DND-41 (cell line): ENCODE measurements around the gene IBA57.

ENCODE experiments used
- ATAC-seq: fragments of 200-7000 bp; cut with Tn5 transposase; 3 replicates; pipeline ENCODE4 v1.9.1; 2021; ENCODE audit warnings: low read depth; ENCODE audit not compliant: insufficient read depth
- DNase-seq: peaks from one replicate; pipeline ENCODE4 v3.0.0-alpha.2; 2020
- H2AFZ ChIP-seq: 2 replicates; pipeline ENCODE4 v1.6.0; 2012; ENCODE audit warnings: low read depth, low read length
- H3K27ac ChIP-seq: 2 replicates; pipeline ENCODE4 v1.5.1; 2012; ENCODE audit warnings: low read length, inconsistent platforms
- H3K27me3 ChIP-seq: fragments of 200-600 bp; sonication (generic); 2 replicates; pipeline ENCODE4 v1.6.0; 2012; ENCODE audit warnings: low read length, mild to moderate bottlenecking, inconsistent platforms; ENCODE audit not compliant: insufficient read depth, poor library complexity
- H3K36me3 ChIP-seq: 2 replicates; pipeline ENCODE4 v1.5.1; 2012; ENCODE audit warnings: low read length, inconsistent platforms; ENCODE audit not compliant: insufficient read depth
- H3K4me1 ChIP-seq: 2 replicates; pipeline ENCODE4 v1.5.1; 2012; ENCODE audit warnings: mild to moderate bottlenecking, low read length; ENCODE audit not compliant: insufficient read depth
- H3K4me2 ChIP-seq: 2 replicates; pipeline ENCODE4 v1.6.0; 2012; ENCODE audit warnings: mild to moderate bottlenecking, moderate library complexity, low read length, inconsistent platforms; ENCODE audit not compliant: insufficient read depth
- H3K4me3 ChIP-seq, 2 experiments: fragments of 200-600 bp in 1 of 2; shearing (Covaris generic) in 1 of 2; 2 replicates each; pipeline ENCODE4 v1.5.1; 2012 to 2016; ENCODE audit warnings: inconsistent platforms in 2 of 2, low read length in 2 of 2, mild to moderate bottlenecking in 2 of 2, low read depth in 1 of 2, moderate library complexity in 1 of 2
- H3K79me2 ChIP-seq: 2 replicates; pipeline ENCODE4 v1.6.0; 2012; ENCODE audit warnings: low read length, inconsistent platforms; ENCODE audit not compliant: insufficient read depth
- H3K9ac ChIP-seq: 2 replicates; pipeline ENCODE4 v1.6.0; 2012; ENCODE audit warnings: low read depth, mild to moderate bottlenecking, inconsistent platforms, low read length, moderate library complexity
- H3K9me3 ChIP-seq: 2 replicates; pipeline ENCODE4 v1.5.1; 2012; ENCODE audit warnings: low read length, moderate library complexity, mild to moderate bottlenecking, inconsistent platforms; ENCODE audit not compliant: insufficient read depth, severe bottlenecking
- H4K20me1 ChIP-seq: 2 replicates; pipeline ENCODE4 v1.6.0; 2012; ENCODE audit warnings: low read length; ENCODE audit not compliant: insufficient read depth
- CTCF ChIP-seq: IDR thresholded peaks from 2 replicates; pipeline ENCODE4 v1.5.1; 2012; ENCODE audit warnings: borderline replicate concordance, low read length, moderate library complexity, mild to moderate bottlenecking; ENCODE audit not compliant: poor library complexity, severe bottlenecking; ENCODE audit errors: extremely low read depth
- EZH2 ChIP-seq: IDR thresholded peaks from 3 replicates; pipeline ENCODE4 v1.6.1; 2012; ENCODE audit warnings: borderline replicate concordance, low read depth, mild to moderate bottlenecking, moderate library complexity, low read length, inconsistent platforms; ENCODE audit not compliant: severe bottlenecking

IBA57 gene

GRCh38 chr1:228163007-228163753 is 2.4 kb upstream of the IBA57 start:
- H2AFZ ChIP-seq, result no peak overlapping the region
- H3K36me3 ChIP-seq, result 0 out of 2 replicates have a peak, but pooled peaks cover 2% of the 10 kb centered on the region
- H3K27me3 ChIP-seq, result no peaks in the 10 kb centered on the region
- no peaks in the 10 kb centered on the region for H3K9me3 ChIP-seq
- H3K4me1 ChIP-seq, result peaks cover 24% of the 10 kb centered on the region
- H3K27ac ChIP-seq, result no peak overlapping the region
- H4K20me1 ChIP-seq, result peaks cover 5% of the 10 kb centered on the region; the same call in 1 of the 2 replicates
- TF ChIP-seq CTCF (no peak), EZH2 (no peak)
- H3K4me3 ChIP-seq, result no peak overlapping the region
- H3K4me2 ChIP-seq, result no peak overlapping the region
- no peak overlapping the region for H3K9ac ChIP-seq
- ATAC-seq (no peak), DNase-seq (no peak)
- H3K79me2 ChIP-seq, result peaks cover 14% of the 10 kb centered on the region

- Histone ChIP-seq H3K27ac (peak overlapping the region; percentile 85; the same call in 1 of the 2 replicates), H3K36me3 (0 out of 2 replicates have a peak, but pooled peaks cover 2% of the 10 kb centered on the region), H2AFZ (no peak overlapping the region), H4K20me1 (peaks cover 11% of the 10 kb centered on the region; the same call in 1 of the 2 replicates), H3K79me2 (peaks cover 22% of the 10 kb centered on the region), H3K4me1 (peaks cover 24% of the 10 kb centered on the region), H3K4me2 (peak overlapping the region; percentile 89), H3K27me3 (no peaks in the 10 kb centered on the region), H3K9me3 (no peaks in the 10 kb centered on the region), H3K4me3 (no peak overlapping the region), H3K9ac (peak overlapping the region; percentile 59)
- no peak for DNase-seq
- ATAC-seq, result no peak
- TF ChIP-seq EZH2 (no peak), CTCF (no peak)
Observed at GRCh38 chr1:228163776-228164519, 1.7 kb upstream of the IBA57 start.

GRCh38 chr1:228164561-228165371 is 838 bp upstream of the IBA57 start:
- DNase-seq, result no peak
- H3K27ac ChIP-seq, result peak overlapping the region; percentile 85
- H3K36me3 ChIP-seq, result 0 out of 2 replicates have a peak, but pooled peaks cover 2% of the 10 kb centered on the region
- peak overlapping the region; percentile 22 to 64; a peak in 3 of 4 replicates for H3K4me3 ChIP-seq
- peaks cover 16% of the 10 kb centered on the region; the same call in 1 of the 2 replicates for H4K20me1 ChIP-seq
- peak overlapping the region; percentile 93 for H2AFZ ChIP-seq
- peaks cover 24% of the 10 kb centered on the region for H3K4me1 ChIP-seq
- peak overlapping the region; percentile 89 for H3K4me2 ChIP-seq
- no peak; the same call in 2 of the 3 replicates for ATAC-seq
- peaks cover 26% of the 10 kb centered on the region for H3K79me2 ChIP-seq
- no peak for TF ChIP-seq CTCF
- no peak for TF ChIP-seq EZH2
- no peaks in the 10 kb centered on the region for H3K27me3 ChIP-seq
- no peaks in the 10 kb centered on the region for H3K9me3 ChIP-seq
- H3K9ac ChIP-seq, result peak overlapping the region; percentile 59
